Measurements from ENCODE around the gene STK24.

Gene STK24

DNA sequence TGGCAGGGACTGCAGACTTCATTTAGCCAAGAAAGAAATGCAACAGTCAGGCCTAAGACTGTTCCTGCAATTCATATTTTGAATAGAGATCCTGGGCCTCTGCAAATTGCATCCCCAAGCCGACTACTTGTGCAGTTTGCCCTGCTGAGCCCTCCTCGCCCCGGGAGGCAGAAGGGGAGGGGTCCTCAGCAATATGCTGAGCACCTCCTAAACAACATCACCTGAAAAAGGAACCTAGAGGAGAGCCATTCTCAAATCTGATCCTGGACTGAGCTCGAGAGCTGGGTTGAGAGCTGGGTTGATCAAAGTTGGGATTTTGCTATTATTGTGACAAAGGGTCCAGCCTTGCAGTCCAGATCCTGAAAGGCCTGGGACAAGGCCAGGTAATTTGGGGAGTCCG is 129.8 kb downstream of the STK24 start:
- FAIRE-seq = no peak

DNA sequence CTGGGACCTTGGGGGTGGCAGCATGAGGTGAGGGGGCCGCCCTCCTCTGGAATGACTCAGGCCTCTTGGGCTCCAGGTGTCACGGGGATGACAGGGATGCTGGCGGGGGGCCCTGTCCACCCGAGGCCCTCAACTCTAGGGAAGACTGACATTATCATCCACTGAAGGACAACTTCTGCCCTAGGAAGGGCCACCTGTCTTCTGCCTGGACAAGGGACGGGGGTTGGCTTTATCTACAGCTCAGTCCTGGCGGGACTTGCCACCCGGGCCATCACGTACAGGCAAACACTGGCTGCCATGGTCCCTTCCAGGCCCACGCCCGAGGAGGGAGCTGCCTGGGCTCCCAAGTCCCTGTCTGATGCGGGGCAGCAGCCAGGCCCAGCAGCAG is 130.7 kb downstream of the STK24 start:
- FAIRE-seq = no peak

DNA sequence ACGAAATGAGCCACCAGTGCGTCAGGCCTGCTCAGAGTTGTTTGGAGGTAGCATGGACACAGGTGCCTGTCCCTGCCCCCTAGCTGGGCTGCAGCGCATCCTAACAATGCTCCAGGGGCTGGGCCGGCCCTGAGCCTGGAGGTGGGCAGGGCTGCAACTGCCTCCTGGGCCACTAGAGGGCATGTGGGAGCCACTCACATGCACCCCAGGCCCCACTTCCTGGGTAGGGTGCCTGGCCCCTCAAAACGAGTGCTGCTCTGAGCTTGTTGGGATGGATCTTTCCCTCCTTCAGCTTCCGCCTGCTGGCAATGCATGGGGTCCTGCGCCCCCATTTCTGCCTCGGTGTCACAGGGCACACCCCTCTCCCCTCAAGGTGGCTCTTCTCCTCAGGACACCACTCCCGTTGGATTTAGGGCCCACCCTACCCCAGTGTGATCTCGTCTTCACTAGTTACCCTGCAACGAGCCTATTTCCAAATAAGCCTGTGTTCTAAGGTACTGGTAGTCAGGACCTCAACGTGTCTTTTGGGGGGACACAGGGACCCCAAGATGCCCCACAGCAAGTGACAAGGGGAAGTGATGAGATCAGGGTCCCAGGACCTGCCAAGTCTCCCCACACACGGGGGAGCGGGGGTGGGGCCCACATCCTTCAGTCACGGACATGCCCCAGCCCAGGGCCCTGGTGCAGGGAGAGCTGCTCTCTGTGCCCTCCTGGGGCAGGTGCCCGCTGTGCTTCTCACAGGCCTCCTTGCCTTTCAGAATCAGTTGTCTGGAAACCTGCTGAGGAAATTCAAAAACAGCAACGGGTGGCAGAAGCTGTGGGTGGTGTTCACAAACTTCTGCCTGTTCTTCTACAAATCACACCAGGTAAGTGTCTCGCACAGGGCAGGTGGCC is 131.3 kb downstream of the STK24 start:
- no peak for FAIRE-seq

DNA sequence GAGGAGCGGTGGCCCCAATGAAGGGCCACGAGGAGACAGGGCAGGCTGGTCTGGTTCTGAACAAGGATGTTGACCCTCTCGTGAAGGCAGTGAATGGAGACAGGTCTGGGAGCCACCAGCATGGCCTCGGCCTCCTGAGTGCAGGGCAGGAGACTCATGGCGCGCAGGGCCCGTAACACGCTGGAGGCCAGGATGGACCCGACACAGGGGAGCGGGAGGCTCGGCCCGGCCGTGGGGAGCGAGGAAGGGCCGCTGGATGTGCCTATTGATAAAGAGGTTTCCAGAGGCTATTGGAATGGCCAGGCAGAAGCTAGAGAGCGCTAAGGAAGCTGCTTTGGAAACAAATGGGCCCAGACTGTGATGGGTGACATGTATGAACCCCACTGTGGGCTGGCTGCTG is 132.5 kb downstream of the STK24 start:
- no peak for FAIRE-seq

DNA sequence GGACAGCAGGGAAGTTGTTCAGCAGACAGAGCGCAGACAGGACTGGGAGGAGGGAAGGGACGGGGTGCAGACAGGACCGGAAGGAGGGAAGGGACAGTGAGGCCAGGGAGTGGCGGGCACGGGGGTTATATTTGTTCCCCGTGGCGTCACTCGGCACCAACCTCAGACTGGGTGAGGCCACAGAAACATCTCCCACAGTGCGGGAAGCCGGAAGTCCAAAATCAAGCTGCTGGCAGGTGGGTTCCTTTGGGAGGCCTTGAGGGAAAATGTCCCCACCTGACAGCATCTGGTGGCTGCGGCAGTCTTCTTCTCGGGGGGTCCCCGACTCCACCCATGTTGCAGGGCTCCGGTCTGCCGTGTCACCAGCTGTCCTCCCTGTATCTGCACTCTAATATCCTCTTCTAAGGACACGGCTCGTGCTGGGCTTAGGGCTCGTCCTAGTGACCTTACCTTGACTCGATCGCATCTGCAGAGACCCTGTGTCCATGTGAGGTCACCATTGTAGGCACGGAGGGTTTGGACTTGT is 133.0 kb downstream of the STK24 start:
- no peak for FAIRE-seq

DNA sequence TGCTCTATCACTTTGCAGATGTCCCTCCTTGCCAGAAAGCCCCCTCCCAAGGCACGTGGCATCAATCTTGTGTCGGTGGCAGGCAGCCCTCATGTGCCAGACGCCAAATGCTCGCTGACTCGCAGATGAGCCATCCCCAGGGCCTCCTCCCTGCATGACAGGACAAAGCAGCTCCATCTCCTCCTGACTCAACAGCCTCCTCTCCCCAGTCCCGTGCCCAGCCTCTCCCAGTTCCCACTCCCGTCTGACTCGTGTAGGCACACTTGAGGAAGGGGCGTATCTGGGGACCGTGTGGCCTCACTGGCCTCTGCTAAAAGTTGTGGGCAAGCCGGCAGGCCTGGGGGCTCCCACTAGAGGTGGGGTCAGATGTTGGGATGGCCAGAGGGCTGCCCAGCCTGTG is 133.6 kb downstream of the STK24 start:
- no peak for FAIRE-seq

DNA sequence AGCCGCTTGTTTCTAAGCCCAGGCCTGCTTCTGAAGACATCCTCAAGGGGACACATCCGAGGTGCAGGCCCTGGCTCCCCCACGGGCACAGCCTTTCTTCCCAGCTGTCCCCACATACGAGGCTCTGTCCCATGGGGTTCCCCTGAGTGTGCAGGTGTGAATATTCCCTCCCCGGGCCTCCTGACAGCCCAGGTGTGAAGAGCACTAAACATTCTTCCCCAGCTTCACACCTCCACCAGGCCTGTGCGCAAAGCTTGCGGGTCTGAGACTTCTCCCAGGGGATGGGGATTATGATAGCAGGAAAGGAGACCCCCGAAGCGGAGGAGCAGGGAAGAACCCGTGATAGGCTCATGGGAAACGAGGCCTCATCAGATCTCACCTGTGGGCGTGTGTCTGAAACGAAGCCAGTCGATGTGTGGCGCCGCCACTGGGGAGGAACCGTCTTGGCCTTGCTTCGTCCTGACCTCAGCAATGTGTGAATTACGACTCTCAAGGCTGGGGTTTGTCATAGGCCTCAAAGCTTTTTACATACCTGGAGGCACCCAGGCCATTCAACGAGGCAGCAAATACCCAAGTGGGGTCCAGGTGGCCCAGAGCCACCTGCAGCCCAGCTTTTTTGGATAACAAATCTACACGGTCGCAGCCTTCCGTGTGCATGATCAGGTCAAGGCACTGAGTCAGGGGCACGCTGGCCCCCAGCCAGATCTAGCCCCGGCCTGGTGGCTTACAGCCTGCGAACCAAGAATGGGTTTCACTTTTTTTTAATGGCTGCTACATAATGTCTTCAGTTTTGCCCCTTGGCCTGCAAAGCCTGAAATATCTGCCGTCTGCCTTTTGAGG is 134.3 kb downstream of the STK24 start:
- no peak for FAIRE-seq

DNA sequence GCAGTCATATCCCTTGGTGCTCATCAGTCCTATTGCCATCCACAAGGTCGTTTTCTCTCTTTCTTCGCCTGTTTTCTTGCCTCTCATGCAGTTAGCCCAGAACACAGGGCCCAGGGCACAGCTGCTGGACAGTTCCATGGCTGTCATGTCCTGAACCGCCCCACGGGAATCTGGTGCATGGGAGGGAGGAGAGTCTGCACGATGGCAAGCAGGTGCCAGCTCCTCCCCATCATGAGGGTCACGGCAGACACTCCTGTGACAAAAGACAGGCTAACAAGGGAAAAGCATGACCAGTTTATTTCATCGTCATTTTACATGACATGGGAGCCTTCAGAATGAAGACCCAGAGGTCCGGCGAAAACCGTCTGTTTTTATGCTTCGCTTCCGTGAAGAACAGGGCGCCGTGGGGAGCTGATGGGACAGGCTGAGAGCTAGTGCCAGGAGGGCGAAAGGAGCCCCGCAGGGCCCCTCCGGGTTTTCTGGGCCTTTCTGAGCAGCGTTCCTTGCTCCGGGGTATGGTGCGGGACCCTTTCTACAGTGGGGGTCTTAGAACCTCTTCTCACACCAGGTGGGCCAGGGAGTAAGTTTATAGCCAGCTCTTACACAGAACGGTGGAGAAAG is 135.7 kb downstream of the STK24 start:
- no peak for FAIRE-seq

DNA sequence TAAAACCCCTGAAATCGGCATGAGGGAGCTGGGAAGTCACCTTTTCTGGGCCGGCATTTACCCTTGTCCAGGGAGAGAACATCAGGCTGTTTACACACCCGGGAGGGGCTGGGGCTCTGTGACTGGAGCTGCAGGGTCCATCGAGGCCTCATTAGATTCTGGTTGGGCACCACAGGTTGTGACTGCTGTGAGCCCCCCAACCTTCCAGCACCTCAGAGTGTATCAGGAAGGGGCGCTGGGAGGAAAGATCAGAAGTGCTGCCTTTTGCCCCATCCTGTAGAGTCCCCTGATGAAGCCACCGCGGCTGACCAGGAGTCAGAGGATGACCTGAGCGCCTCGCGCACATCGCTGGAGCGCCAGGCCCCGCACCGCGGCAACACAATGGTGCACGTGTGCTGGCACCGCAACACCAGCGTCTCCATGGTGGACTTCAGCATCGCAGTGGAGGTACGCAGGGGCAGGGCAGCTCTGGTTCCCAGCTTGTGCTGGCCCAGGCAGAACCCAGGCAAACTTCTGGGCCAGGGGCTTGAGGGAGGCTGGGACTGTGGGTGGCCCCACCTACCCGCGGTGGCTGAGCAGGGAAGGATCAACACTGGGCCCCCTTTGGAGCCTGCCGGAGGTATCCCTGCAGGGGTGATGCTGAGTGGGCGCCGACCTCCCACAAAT is 136.4 kb downstream of the STK24 start:
- no peak for FAIRE-seq

DNA sequence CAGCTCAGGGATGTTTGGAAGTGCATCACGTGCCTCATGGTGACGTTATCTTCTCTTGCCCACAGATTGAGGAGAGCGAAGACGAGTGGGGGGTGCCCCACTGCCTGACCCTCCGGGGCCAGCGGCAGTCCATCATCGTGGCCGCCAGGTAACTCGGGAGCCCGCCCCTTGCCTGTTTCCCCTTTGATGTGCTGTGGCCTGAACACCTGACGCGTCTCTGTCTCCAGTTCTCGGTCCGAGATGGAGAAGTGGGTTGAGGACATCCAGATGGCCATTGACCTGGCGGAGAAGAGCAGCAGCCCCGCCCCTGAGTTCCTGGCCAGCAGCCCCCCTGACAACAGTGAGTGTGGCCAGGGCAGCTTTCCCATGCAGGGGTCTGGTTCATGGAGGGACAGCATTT is 137.0 kb downstream of the STK24 start:
- no peak for FAIRE-seq

DNA sequence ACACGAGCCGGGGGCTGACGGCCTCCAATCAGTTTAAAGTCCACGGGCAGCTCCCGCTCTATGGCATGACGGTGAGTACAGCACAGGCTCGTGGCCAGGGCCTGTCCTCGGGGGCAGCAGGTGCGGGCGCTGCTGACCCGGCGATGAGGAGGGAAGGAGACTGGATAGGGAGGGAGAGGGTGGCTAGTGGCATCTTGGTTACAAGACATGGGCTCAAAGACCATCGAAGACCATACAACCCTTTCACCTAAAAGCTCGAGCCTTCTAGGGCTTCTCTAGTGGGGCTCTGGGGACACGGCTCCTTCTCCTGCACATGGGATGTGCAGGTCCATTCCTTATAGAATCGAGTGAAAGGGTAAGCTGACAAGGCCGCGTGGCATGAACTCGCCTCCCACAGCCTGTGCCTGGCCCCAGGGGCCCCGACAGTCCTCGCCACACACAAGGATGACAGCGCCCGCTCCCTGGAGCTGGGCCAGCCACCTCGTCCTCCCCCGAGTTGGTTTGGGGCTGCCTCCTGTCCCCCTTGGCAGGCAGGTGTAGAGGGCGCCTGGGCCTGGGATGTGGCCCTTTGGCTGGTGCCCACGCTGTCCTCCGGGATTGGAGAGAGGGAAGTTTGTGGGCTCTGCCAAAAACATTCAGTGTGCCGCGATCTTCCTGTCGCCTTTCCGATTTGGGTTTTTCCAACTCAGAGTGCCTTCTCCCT is 137.6 kb downstream of the STK24 start:
- FAIRE-seq = no peak

DNA sequence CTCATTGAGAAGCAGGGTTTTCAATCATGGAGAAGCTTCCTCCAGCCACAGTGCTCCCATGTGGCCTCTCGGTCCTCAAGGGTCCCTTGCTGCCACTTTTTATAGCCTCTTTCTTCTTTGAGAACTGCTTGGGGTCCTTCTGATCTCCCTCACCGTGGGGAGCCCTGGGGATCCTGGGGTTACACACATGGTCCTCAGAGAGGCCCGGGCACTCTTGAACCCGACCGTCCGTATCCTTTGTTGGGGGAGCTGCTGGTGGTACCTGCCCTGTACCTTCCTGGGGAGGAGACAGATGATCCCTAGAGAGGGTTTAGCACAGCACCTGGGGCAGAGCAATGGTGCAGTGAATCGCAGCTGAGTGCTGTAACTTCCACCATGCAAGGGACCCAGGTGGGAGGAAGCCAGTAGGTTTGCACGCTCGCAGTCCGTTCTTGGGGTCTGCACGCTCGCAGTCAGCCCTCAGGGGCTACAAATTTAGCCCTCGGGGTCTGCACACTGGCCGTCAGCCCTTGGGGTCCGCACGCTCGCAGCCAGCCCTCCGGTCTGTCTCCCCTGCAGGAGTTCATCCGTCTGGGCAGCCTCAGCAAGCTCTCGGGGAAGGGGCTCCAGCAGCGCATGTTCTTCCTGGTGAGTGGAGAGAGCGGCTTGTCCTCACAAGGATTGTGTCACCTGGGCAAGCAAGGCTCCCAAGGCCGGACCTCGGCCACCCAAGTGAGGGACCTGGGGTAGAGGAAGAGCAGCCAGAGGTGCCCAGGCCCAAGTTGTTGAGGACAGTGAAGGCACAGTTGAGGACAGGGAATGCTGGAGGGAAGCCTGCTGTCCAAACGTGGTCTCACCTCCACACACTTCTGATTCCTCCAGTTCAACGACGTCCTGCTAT is 138.4 kb downstream of the STK24 start:
- FAIRE-seq = no peak

DNA sequence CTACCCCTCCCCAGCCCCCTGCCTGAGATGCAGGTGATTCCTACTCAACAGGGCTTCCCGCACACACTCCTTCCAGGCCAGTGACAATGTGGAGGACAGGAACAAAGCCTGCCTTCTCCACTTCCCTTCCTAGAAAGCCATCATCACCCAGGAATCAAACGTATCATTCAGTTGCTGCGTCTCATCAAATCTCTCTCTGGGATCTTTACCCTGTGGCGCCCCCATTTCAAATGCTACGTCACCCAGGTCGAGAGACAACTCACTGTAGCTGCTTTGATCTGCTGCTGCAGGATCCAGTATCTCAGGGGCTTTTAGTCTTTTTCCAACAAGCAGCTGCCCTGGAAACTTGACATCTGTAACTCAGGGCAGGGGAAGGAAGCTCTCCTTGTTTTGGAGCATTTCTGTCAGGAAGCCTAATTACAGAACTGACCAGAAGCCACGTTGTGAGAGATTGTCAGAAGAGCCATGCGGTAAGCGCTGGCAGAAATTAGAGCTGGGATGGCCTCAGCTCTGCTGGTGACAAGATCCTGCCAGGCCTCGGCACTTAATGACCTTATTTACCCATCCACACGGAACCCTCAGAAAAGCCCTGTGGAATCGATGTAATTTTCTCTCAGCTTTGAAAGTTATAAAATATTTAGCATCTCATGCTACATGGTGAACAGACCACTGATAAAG is 140.5 kb downstream of the STK24 start:
- FAIRE-seq = no peak

DNA sequence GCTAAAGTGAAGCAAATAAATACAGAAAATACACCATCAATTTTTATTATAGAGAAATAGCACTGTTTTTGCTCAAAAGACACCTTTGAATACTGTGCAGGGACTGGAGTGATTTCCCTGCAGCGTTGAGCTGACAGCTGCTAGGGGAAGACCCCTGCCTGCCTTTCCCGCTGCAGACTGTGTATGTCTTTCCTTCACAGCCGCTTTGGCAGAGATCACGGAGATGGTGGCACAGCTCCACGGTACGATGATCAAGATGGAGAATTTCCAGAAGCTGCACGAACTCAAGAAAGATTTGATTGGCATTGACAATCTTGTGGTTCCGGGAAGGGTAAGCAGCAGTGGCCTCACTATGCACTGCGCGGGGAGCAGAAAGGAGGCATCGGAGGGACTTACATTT is 141.5 kb downstream of the STK24 start:
- no peak for FAIRE-seq

DNA sequence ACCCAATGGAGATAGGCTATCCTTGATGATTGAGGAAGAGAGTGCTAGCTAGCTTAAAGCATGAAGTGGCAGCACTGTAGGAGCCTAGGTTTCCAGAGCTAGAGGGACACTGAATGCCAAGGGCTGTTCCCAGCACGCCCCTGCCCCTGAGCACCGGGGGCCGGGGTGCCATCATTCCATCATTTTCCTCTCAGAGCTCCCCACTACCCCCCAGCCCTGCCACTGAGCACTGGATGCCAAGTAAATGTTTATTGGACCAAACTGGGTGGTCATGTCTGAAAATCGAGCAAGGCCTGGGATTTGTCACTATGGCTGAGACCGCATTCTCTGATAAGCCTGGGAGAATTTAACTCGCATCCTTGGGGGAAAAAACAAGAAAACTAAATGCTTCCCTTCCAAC is 142.8 kb downstream of the STK24 start:
- FAIRE-seq = no peak

DNA sequence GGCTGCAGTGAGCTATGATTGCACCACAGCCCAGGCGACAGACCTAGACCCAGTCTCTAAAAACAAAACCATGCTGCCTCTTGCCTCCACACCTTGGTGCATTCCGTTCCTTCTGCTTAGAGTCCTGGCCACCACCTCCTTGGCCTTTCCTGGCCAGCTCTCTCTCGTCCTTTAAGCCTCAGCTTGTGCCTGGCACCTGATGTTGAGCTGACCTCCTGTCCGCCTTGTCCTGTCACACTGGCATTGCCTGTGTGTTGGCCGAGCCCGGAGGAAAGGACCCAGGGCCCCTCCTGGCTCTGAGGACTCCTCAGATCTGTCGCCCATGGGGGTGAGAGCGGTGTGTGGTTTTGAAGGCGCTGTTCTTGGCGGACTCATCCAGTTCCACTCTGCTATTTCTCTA is 143.3 kb downstream of the STK24 start:
- FAIRE-seq = no peak

DNA sequence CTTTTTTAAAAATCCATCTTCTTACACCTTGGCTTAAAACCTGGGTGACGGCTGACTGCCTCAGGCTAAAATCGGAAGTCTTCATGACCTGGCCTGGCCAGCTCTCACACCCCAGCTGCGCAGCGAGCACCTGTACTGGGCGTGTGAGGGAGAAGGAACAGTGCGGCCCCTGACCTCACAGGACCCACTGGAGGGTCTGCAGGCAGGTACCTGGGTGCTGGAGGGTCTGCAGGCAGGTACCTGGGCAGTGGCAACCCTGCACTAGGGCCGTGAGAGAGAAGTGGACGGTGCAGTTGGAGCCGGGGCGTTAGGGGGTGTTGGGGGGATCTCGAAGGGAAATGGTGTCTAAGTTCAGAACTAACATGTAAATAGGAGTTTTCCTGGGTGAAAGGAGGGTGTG is 144.3 kb downstream of the STK24 start:
- no peak for FAIRE-seq

DNA sequence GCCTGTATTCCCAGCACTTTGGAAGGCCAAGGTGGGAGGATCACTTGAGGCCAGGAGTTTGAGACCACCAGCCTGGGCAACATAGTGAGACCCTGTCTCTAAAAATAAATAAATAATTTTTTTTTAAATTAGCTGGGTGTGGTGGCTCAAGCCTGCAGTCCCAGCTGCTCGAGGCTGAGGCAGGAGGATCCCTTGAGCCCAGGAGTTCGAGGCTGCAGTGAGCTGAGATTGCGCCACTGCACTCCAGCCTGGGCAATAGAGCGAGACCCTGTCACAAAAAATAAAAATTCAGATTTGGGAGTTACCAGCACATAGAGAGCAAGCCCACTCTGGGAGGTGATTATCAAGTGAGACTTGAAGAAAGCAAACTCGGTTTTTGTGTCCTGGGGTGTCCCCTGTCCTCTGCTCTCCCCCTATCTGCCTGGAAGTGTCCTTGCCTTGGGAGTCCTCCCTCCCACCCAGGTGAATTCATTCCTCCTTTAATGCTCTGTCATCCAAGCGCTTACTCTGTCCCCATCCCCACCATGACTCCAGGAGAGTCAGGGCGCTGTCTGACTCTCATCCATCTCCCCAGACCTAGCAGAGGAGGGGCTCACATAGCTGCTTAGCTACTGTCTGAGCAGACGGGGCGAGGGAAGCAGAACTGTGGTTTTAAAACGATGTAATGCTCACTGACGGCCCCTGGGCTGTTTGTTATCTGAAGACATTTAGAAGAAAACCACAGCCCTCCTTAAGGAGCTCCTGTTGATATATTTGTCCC is 146.8 kb downstream of the STK24 start:
- no peak for FAIRE-seq

DNA sequence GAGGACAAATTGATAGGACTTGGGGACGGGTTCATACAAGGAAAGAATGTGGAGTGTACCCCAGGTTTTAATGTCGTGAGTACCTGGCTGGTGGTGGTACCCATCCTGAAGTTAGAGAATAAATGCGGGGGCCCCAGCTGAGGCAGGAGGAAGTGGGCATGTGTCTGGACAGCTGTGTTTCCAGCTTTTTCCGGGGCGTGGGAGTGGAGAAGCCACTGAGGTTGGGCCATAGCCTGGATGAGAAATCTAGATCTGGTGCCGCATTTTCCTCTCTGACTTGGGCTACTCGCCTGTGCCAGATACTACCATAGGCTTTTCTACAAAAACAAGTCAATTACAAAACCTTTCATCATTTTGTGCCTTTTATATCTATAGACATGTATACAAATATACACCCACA is 147.4 kb downstream of the STK24 start:
- no peak for FAIRE-seq

DNA sequence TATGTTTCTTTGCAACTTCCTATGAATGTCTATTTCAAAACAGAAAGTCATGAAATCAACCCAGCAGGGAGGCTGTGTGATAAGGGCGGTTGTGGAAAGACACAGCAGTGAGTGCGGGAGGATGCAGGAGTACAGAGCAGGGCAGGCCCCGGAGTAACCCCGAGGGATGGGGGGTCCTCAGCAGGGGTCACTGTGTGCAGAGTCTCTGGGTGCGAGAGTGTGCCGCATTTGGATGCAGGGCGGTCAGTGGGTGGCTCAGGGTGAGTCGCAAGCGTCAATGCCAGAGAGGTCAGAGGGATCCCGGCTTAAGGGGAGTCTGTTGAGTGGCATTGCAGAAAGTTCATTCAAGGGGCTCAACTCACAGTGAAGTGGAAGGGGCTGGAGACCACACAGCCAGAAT is 147.8 kb downstream of the STK24 start:
- FAIRE-seq = no peak
